Mammary epithelial cell (primary cell): ENCODE measurements around the gene LSM12.
"Not testable (repeated sequence)": the region's sequence is repeated elsewhere in the genome, so short reads cannot be mapped to it uniquely, and the experiment has no call there.

ENCODE experiments used
- EZH2 ChIP-seq: IDR thresholded peaks from 2 replicates; pipeline ENCODE4 v1.6.1; 2012; ENCODE audit warnings: low read length, inconsistent platforms, borderline replicate concordance
- TF ChIP-seq, protein P1 (sequence below), 2 donors: IDR thresholded peaks in 1 of 2; conservative IDR thresholded peaks in 1 of 2; 2 replicates each; pipeline ENCODE4 v1.5.1; 2011 to 2012; ENCODE audit warnings: inconsistent platforms in 2 of 2, low read length in 2 of 2, mild to moderate bottlenecking in 2 of 2, control low read depth in 1 of 2, low read depth in 1 of 2; ENCODE audit not compliant: insufficient read depth in 1 of 2; ENCODE audit errors: extremely low read depth in 1 of 2

DNA sequence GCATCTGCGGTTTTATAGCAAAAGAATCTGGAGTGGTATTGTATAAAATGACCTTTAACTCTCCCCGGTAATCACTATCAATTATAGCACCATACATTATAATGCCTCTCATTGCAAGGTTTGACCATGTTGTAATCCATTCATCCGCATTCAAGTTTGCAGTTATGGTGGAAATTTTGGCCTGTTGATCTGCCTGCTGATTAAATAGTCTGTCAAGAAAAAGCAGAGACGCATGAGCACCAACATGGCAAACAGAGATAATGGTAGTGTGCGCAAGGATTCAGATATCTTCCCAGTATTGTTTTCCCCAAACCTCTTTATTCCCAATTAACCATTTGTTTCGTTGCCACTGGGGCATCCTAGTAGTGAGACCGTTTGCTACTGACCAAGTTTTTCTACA lies 45.2 kb downstream of the LSM12 start:
- TF ChIP-seq, protein P1, sequence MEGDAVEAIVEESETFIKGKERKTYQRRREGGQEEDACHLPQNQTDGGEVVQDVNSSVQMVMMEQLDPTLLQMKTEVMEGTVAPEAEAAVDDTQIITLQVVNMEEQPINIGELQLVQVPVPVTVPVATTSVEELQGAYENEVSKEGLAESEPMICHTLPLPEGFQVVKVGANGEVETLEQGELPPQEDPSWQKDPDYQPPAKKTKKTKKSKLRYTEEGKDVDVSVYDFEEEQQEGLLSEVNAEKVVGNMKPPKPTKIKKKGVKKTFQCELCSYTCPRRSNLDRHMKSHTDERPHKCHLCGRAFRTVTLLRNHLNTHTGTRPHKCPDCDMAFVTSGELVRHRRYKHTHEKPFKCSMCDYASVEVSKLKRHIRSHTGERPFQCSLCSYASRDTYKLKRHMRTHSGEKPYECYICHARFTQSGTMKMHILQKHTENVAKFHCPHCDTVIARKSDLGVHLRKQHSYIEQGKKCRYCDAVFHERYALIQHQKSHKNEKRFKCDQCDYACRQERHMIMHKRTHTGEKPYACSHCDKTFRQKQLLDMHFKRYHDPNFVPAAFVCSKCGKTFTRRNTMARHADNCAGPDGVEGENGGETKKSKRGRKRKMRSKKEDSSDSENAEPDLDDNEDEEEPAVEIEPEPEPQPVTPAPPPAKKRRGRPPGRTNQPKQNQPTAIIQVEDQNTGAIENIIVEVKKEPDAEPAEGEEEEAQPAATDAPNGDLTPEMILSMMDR (conservative IDR thresholded peaks at IDR 0.05 in 1 of 2, IDR thresholded peaks at IDR 0.05 in 1 of 2; ENCODE audit: extremely low read depth in 1 of 2, insufficient read depth in 1 of 2, low read depth in 1 of 2, low read length in 2 of 2), result not testable (repeated sequence)
- not testable (repeated sequence) for TF ChIP-seq EZH2
